A673 (cell line): Measurements from ENCODE around the gene HECTD4. TPM values are rescaled to one million over a fixed set of nuclear protein-coding genes. Genes with fewer than 3 reads are reported as not detected.

ENCODE experiments used
- BruUV-seq: library from RNA; stranded (reverse); fragments of 400-500 nt; replicated peaks from 2 replicates; lab custom pipeline; 2021; lab: Mats Ljungman, UMichigan
- CTCF ChIA-PET: fragments of 300-600 bp; sonication (Branson Sonifier 250); formaldehyde crosslinking; loops from one replicate; lab custom pipeline; 2022; ENCODE audit warnings: antibody characterized with exemption; lab: Charles Lee
- POLR2A ChIA-PET: fragments of 300-600 bp; sonication (Branson Sonifier 250); formaldehyde crosslinking; loops from one replicate; lab custom pipeline; 2022; ENCODE audit warnings: antibody characterized with exemption; ENCODE audit not compliant: low non-redundant PET; lab: Charles Lee
- DNase-seq: peaks from one replicate; pipeline ENCODE4 v3.0.0-alpha.2; 2015; ENCODE audit warnings: low spot score
- H3K27ac ChIP-seq: fragments of 200-600 bp; sonication (generic); 2 replicates; pipeline ENCODE4 v1.5.1; 2016; ENCODE audit warnings: mixed run types, low read depth, mild to moderate bottlenecking, mixed read lengths, antibody characterized with exemption, low read length; ENCODE audit not compliant: poor library complexity, severe bottlenecking
- H3K27me3 ChIP-seq: fragments of 200-600 bp; sonication (generic); replicated peaks from 2 replicates; pipeline ENCODE4 v1.6.1; 2017; ENCODE audit warnings: mixed run types, low read depth, mild to moderate bottlenecking, mixed read lengths, antibody characterized with exemption, low read length; ENCODE audit not compliant: insufficient read depth, poor library complexity
- H3K36me3 ChIP-seq: fragments of 200-600 bp; sonication (generic); 2 replicates; pipeline ENCODE4 v1.6.1; 2016; ENCODE audit warnings: mixed run types, mild to moderate bottlenecking, mixed read lengths, antibody characterized with exemption, low read length; ENCODE audit not compliant: insufficient read depth, poor library complexity, severe bottlenecking
- H3K4me1 ChIP-seq: fragments of 200-600 bp; sonication (generic); 2 replicates; pipeline ENCODE4 v1.6.1; 2017; ENCODE audit warnings: mixed run types, mild to moderate bottlenecking, mixed read lengths, antibody characterized with exemption, low read length; ENCODE audit not compliant: insufficient read depth, poor library complexity, severe bottlenecking
- H3K4me3 ChIP-seq: fragments of 200-600 bp; sonication (generic); 2 replicates; pipeline ENCODE4 v1.5.1; 2016; ENCODE audit warnings: low read depth, mixed run types, mild to moderate bottlenecking, mixed read lengths, low read length; ENCODE audit not compliant: poor library complexity, severe bottlenecking
- H3K9me3 ChIP-seq: fragments of 200-600 bp; sonication (generic); 2 replicates; pipeline ENCODE4 v1.6.1; 2016; ENCODE audit warnings: mixed run types, low read depth, mild to moderate bottlenecking, mixed read lengths, antibody characterized with exemption, low read length; ENCODE audit not compliant: poor library complexity, severe bottlenecking
- CTCF ChIP-seq: fragments of 300-800, 200-600 bp; sonication (generic); conservative IDR thresholded peaks from 2 replicates; pipeline ENCODE4 v1.5.1; 2017; ENCODE audit warnings: low read depth, mild to moderate bottlenecking, antibody characterized with exemption, low read length, moderate library complexity, mixed read lengths
- EZH2 ChIP-seq: fragments of 200-600 bp; sonication (generic); IDR thresholded peaks from 2 replicates; pipeline ENCODE4 v1.6.1; 2017; ENCODE audit warnings: borderline replicate concordance, low read depth, mild to moderate bottlenecking, mixed read lengths, antibody characterized with exemption, low read length; ENCODE audit not compliant: poor library complexity, severe bottlenecking
- intact Hi-C: fragments of 100-400 bp; cut with micrococcal nuclease; formaldehyde crosslinking; loops from one replicate; pipeline ENCODE4 v1.10.0; 2022; ENCODE audit not compliant: unreplicated experiment
- total RNA-seq: library from RNA; stranded (reverse); gene quantifications from 2 replicates; pipeline ENCODE4 v1.2.3, GENCODE V29; 2021

Gene HECTD4
- total RNA-seq, 1 experiment from 2014 or later, result 52.1 TPM

- Histone ChIP-seq H3K4me3 (no peak overlapping the region), H3K27ac (no peak overlapping the region), H3K9me3 (no peaks in the 10 kb centered on the region), H3K36me3 (peaks cover 4% of the 10 kb centered on the region), H3K4me1 (no peaks in the 10 kb centered on the region), H3K27me3 (no peaks in the 10 kb centered on the region)
- TF ChIP-seq CTCF (no peak), EZH2 (no peak)
- DNase-seq, result no peak
- CTCF ChIA-PET, result no interaction called here
- POLR2A ChIA-PET, result no interaction called here
- no TSS peak for BruUV-seq
- intact Hi-C loops, result no loop called here
Observed at GRCh38 chr12:112178796-112179195, 203.4 kb downstream of the HECTD4 start.

- no peaks in the 10 kb centered on the region for H3K9me3 ChIP-seq
- H3K4me1 ChIP-seq, result no peaks in the 10 kb centered on the region
- H3K27ac ChIP-seq, result no peak overlapping the region
- H3K36me3 ChIP-seq, result peaks cover 4% of the 10 kb centered on the region
- no peaks in the 10 kb centered on the region for H3K27me3 ChIP-seq
- intact Hi-C loops, result no loop called here
- BruUV-seq, result no TSS peak
- TF ChIP-seq EZH2 (no peak), CTCF (no peak)
- DNase-seq, result no peak
- CTCF ChIA-PET, result no interaction called here
- POLR2A ChIA-PET, result no interaction called here
- H3K4me3 ChIP-seq, result no peak overlapping the region
Observed at GRCh38 chr12:112176321-112177010, 205.8 kb downstream of the HECTD4 start.

- H3K4me1 ChIP-seq, result no peaks in the 10 kb centered on the region
- ChIA-PET CTCF (no interaction called here), POLR2A (no interaction called here)
- H3K36me3 ChIP-seq, result peaks cover 5% of the 10 kb centered on the region
- BruUV-seq, result no TSS peak
- intact Hi-C loops, result no loop called here
- TF ChIP-seq CTCF (no peak), EZH2 (no peak)
- DNase-seq, result no peak
- H3K4me3 ChIP-seq, result no peak overlapping the region
- no peak overlapping the region for H3K27ac ChIP-seq
- no peaks in the 10 kb centered on the region for H3K9me3 ChIP-seq
- no peaks in the 10 kb centered on the region for H3K27me3 ChIP-seq
Observed at GRCh38 chr12:112175361-112176155, 206.7 kb downstream of the HECTD4 start.
